Measurements from ENCODE around the gene PRKCA.

The PRKCA gene

GRCh38 chr17:66799849-66800537, 497.6 kb downstream of the PRKCA start:
- Mint-ChIP-seq H3K4me1 (ENCODE audit: low read depth) (peaks cover 6% of the 10 kb centered on the region), H3K4me3 (no peak overlapping the region), H3K36me3 (peaks cover 25% of the 10 kb centered on the region), H3K27ac (peak overlapping the region; percentile 43), H3K27me3 (no peaks in the 10 kb centered on the region), H3K9me3 (ENCODE audit: low read depth) (no peaks in the 10 kb centered on the region)

GRCh38 chr17:66803474-66803951, 501.1 kb downstream of the PRKCA start:
- Mint-ChIP-seq H3K4me1 (ENCODE audit: low read depth) (peaks cover 30% of the 10 kb centered on the region), H3K9me3 (ENCODE audit: low read depth) (no peaks in the 10 kb centered on the region), H3K4me3 (no peak overlapping the region), H3K27me3 (no peaks in the 10 kb centered on the region), H3K27ac (no peak overlapping the region), H3K36me3 (peaks cover 8% of the 10 kb centered on the region)

DNA sequence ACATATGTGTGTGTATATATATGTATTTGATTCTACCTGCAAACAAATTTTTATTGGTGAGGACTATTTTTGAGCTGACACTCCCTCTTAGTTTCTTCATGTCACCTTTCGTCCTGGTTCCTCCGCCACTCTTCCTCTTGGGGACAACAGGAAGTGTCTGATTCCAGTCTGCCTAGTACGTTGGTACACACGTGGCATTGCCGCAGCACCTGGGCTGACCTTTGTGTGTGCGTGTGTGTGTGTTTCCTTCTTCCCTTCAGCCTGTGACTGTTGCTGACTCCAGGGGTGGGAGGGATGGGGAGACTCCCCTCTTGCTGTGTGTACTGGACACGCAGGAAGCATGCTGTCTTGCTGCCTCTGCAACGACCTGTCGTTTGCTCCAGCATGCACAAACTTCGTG, 503.2 kb downstream of the PRKCA start:
- Mint-ChIP-seq H3K4me3 (no peak overlapping the region), H3K27me3 (no peaks in the 10 kb centered on the region), H3K9me3 (ENCODE audit: low read depth) (no peaks in the 10 kb centered on the region), H3K36me3 (peaks cover 8% of the 10 kb centered on the region), H3K27ac (peak overlapping the region; percentile 46), H3K4me1 (ENCODE audit: low read depth) (peaks cover 30% of the 10 kb centered on the region)

DNA sequence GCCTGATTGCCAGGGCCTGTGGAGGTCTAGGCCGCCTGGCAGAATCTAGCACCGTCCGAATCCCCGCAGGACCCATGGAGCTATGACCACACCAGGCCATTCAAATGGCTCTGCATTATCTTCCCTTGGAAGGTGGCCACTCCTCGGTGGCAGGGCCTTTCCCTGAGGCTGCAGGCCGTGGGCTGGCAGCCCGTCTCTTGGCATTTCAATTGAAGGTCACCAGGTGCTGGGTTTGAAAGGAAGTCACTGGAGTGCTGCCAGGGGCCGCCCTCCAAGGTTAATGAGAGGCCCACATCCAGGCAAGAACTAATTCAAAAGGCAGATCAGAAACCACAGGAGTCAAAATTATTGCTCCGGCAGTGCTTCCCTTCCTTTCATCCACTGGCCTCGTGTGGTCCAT, 504.8 kb downstream of the PRKCA start:
- Mint-ChIP-seq H3K9me3 (ENCODE audit: low read depth) (no peaks in the 10 kb centered on the region), H3K36me3 (peaks cover 8% of the 10 kb centered on the region), H3K4me1 (ENCODE audit: low read depth) (peaks cover 30% of the 10 kb centered on the region), H3K4me3 (no peak overlapping the region), H3K27me3 (no peaks in the 10 kb centered on the region), H3K27ac (peak overlapping the region; percentile 41)

GRCh38 chr17:66809408-66809807, 507.0 kb downstream of the PRKCA start:
- Mint-ChIP-seq H3K27me3 (no peaks in the 10 kb centered on the region), H3K4me1 (ENCODE audit: low read depth) (peaks cover 29% of the 10 kb centered on the region), H3K27ac (no peak overlapping the region), H3K4me3 (no peak overlapping the region), H3K9me3 (ENCODE audit: low read depth) (no peaks in the 10 kb centered on the region), H3K36me3 (peaks cover 9% of the 10 kb centered on the region)

DNA sequence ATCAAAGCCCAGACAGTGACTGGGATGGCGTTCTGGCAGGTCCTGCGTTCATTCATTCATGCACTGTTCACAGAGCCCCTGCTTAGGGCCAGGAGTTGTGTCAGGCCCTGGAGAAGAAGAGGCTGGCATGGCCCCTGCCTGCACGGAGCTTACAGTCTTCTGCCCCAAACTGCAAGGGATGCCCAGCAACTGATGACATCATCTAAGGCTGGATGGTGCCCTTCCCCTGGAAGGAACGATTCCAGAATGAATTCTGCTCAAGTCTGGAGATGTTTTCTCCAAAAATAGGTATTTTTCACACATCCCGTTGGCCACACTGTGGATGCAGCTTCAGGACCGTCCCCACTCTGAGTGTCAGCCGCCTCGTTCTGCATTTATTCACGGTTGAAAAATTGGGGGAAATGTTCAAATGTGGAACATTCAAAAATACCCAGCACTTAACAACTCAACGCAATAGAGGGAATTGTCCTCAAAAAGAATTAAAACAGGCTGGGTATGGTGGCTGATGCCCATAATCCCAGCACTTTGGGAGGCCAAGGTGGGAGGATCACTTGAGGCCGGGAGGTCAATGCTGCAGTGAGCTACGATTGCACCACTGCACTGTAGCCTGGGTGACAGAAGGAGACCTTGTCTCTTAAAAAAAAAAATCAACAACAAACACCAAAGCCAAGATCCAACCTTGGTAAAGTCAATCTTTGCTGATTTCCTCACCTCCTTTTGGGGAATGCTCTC, 508.7 kb downstream of the PRKCA start:
- Mint-ChIP-seq H3K27ac (no peak overlapping the region), H3K4me3 (no peak overlapping the region), H3K4me1 (ENCODE audit: low read depth) (peaks cover 18% of the 10 kb centered on the region)

GRCh38 chr17:66811683-66812054, 509.3 kb downstream of the PRKCA start:
- H3K9me3 Mint-ChIP-seq (ENCODE audit: low read depth), result no peaks in the 10 kb centered on the region
- H3K4me3 Mint-ChIP-seq, result no peak overlapping the region
- H3K27ac Mint-ChIP-seq, result no peak overlapping the region
- peaks cover 4% of the 10 kb centered on the region for H3K36me3 Mint-ChIP-seq
- no peaks in the 10 kb centered on the region for H3K27me3 Mint-ChIP-seq
- peaks cover 15% of the 10 kb centered on the region for H3K4me1 Mint-ChIP-seq (ENCODE audit: low read depth)

More for the DNA sequence above, 508.7 kb downstream of the PRKCA start:
- Mint-ChIP-seq H3K27me3 (no peaks in the 10 kb centered on the region), H3K36me3 (peaks cover 4% of the 10 kb centered on the region), H3K9me3 (ENCODE audit: low read depth) (no peaks in the 10 kb centered on the region)

DNA sequence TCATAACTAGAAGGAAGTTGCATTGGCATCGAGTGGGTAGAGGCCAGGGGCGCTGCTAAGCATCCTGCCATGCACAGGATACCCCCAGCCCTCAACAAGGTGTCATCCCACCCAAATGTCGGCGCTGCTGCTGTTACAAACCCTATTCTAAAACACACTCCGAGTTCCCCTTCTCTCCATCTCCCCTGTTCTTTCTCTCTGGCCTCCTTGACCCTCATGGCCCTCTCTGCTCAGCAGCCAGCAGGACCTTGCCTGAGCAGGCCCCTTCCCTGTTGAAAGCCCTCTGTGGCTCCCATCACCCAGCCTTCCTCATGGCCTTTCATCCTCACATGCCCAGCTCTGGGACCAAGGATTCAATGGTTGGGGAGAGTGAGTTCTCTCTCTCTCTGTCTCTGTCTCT, 510.2 kb downstream of the PRKCA start:
- Mint-ChIP-seq H3K27ac (no peak overlapping the region), H3K36me3 (peaks cover 4% of the 10 kb centered on the region), H3K4me3 (no peak overlapping the region), H3K27me3 (peaks cover 4% of the 10 kb centered on the region), H3K9me3 (ENCODE audit: low read depth) (no peaks in the 10 kb centered on the region), H3K4me1 (ENCODE audit: low read depth) (peaks cover 8% of the 10 kb centered on the region)

GRCh38 chr17:66813296-66813695, 510.9 kb downstream of the PRKCA start:
- peaks cover 1% of the 10 kb centered on the region for H3K4me1 Mint-ChIP-seq (ENCODE audit: low read depth)
- H3K36me3 Mint-ChIP-seq, result peaks cover 6% of the 10 kb centered on the region
- no peak overlapping the region for H3K4me3 Mint-ChIP-seq
- peaks cover 4% of the 10 kb centered on the region for H3K27me3 Mint-ChIP-seq
- H3K9me3 Mint-ChIP-seq (ENCODE audit: low read depth), result no peaks in the 10 kb centered on the region
- no peak overlapping the region for H3K27ac Mint-ChIP-seq

- H3K27ac Mint-ChIP-seq, result no peak overlapping the region
- H3K4me3 Mint-ChIP-seq, result no peak overlapping the region
- peaks cover 4% of the 10 kb centered on the region for H3K27me3 Mint-ChIP-seq
- peaks cover 1% of the 10 kb centered on the region for H3K9me3 Mint-ChIP-seq (ENCODE audit: low read depth)
- no peaks in the 10 kb centered on the region for H3K4me1 Mint-ChIP-seq (ENCODE audit: low read depth)
- H3K36me3 Mint-ChIP-seq, result peaks cover 10% of the 10 kb centered on the region
These were observed 511.6 kb downstream of the PRKCA start for GRCh38 chr17:66814026-66814425.

GRCh38 chr17:66814570-66814969, 512.2 kb downstream of the PRKCA start:
- peaks cover 10% of the 10 kb centered on the region for H3K36me3 Mint-ChIP-seq
- H3K27ac Mint-ChIP-seq, result no peak overlapping the region
- peaks cover 4% of the 10 kb centered on the region for H3K27me3 Mint-ChIP-seq
- H3K4me3 Mint-ChIP-seq, result no peak overlapping the region
- H3K9me3 Mint-ChIP-seq (ENCODE audit: low read depth), result peaks cover 5% of the 10 kb centered on the region
- H3K4me1 Mint-ChIP-seq (ENCODE audit: low read depth), result no peaks in the 10 kb centered on the region

DNA sequence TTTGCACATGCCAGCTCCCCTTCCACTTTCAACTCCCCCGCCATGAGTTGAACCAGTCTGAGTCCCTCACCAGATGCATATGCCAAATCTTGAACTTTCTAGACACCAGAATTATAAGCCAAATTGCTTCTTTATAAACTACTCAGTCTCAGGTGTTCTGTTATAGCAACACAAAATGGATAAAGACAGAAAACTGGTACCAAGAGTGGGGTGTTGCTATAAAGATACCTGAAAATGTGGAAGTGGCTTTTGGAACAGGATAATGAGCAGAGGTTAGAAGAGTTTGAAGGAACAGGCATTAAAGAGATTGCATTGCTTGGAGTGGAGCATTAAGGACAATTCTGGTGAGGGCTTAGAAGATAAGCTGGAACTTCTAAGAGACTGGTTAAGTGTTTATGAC, 515.3 kb downstream of the PRKCA start:
- peaks cover 4% of the 10 kb centered on the region for H3K27me3 Mint-ChIP-seq
- H3K9me3 Mint-ChIP-seq (ENCODE audit: low read depth), result peaks cover 5% of the 10 kb centered on the region
- H3K4me3 Mint-ChIP-seq, result no peak overlapping the region
- peaks cover 8% of the 10 kb centered on the region for H3K36me3 Mint-ChIP-seq
- H3K4me1 Mint-ChIP-seq (ENCODE audit: low read depth), result no peaks in the 10 kb centered on the region
- no peak overlapping the region for H3K27ac Mint-ChIP-seq

- H3K4me1 Mint-ChIP-seq (ENCODE audit: low read depth), result no peaks in the 10 kb centered on the region
- peaks cover 8% of the 10 kb centered on the region for H3K36me3 Mint-ChIP-seq
- peaks cover 5% of the 10 kb centered on the region for H3K27me3 Mint-ChIP-seq
- no peak overlapping the region for H3K27ac Mint-ChIP-seq
- no peak overlapping the region for H3K4me3 Mint-ChIP-seq
- H3K9me3 Mint-ChIP-seq (ENCODE audit: low read depth), result peaks cover 5% of the 10 kb centered on the region
These were observed 517.1 kb downstream of the PRKCA start for GRCh38 chr17:66819466-66819865.

DNA sequence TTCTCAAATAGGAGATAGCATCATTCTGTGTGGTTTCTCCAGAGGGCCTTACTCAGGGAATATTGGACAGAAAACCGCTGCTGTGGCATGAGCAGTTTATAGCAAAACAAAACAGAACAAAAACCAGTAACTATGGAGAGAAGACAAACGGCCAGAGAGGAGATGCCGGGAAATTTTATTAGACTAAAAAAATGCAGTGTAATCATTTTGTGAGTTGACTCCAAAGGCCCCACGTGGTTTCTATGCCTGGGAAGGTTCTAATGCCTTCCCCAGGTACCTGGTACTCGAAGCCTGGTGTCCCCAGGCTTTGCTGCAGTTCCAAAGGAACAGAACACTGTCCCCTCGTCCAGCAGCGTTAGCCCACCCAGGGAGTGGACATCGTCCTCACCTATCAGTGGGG, 519.6 kb downstream of the PRKCA start:
- no peak overlapping the region for H3K27ac Mint-ChIP-seq
- H3K36me3 Mint-ChIP-seq, result peaks cover 8% of the 10 kb centered on the region
- H3K4me1 Mint-ChIP-seq (ENCODE audit: low read depth), result no peaks in the 10 kb centered on the region
- H3K4me3 Mint-ChIP-seq, result no peak overlapping the region
- peaks cover 5% of the 10 kb centered on the region for H3K9me3 Mint-ChIP-seq (ENCODE audit: low read depth)
- peaks cover 9% of the 10 kb centered on the region for H3K27me3 Mint-ChIP-seq

- Mint-ChIP-seq H3K36me3 (no peaks in the 10 kb centered on the region), H3K9me3 (ENCODE audit: low read depth) (no peaks in the 10 kb centered on the region), H3K4me1 (ENCODE audit: low read depth) (no peaks in the 10 kb centered on the region), H3K27ac (no peak overlapping the region), H3K4me3 (no peak overlapping the region), H3K27me3 (peaks cover 36% of the 10 kb centered on the region)
These were observed 524.4 kb downstream of the PRKCA start for GRCh38 chr17:66826856-66827255.
